RWPE1 (cell line): ENCODE measurements around the gene MRPL19.

ENCODE experiments used
- CTCF ChIA-PET: fragments of 350-600 bp; sonication (Branson Sonifier 250); formaldehyde crosslinking; extraction: SDS; loops from one replicate; lab custom pipeline; 2021; lab: Yijun Ruan, JAX
- POLR2A ChIA-PET: fragments of 400-600 bp; formaldehyde crosslinking; extraction: SDS; loops from one replicate; lab custom pipeline; 2020; ENCODE audit warnings: antibody characterized with exemption; ENCODE audit not compliant: low non-redundant PET; lab: Yijun Ruan, JAX
- DNase-seq: peaks from one replicate; pipeline ENCODE4 v3.0.0; 2012; ENCODE audit warnings: low spot score
- H3K27ac ChIP-seq: fragments of 450-650 bp; 2 replicates; pipeline ENCODE4 v1.5.1; 2017
- TF ChIP-seq, protein P1 (sequence below): fragments of 450-650 bp; conservative IDR thresholded peaks from 2 replicates; pipeline ENCODE4 v1.5.1; 2017; ENCODE audit warnings: low read depth, mild to moderate bottlenecking

Gene MRPL19

DNA sequence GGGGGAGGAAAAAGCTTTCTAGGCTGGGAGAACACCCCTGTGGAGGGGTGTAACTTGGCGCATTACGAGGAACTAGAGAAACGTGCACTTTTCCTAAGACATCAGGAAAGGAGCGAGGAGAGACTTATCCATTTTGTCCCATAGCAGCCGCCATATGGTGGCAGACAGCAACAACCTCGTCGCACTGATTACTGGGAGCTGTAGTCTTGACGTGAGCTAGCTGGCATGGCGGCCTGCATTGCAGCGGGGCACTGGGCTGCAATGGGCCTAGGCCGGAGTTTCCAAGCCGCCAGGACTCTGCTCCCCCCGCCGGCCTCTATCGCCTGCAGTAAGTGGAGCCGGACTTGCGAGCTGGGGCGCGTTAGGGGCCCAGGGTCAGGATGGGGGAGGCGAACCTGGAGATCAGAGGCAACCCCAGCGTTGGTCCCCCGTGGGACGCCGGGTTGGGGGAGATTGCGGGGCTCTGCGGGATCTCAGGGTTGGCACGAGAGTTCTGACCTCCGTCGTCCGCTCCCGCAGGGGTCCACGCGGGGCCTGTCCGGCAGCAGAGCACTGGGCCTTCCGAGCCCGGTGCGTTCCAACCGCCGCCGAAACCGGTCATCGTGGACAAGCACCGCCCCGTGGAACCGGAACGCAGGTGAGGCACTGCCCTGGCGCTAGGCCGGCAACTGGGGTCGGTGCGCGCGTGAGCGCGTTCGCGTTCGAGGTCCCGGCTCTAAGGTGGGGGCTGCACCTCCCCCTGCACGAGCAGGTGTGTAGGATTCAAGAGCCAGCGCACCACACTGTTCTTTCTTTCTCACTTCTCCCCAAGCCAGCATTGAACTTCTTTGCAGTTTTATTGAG lies at the start of gene MRPL19:
TSS of gene MRPL19 (plus strand) at position 201 of the 843 bp plus-strand sequence. CDS start at position 226, 25 bp downstream.
- TF ChIP-seq, protein P1, sequence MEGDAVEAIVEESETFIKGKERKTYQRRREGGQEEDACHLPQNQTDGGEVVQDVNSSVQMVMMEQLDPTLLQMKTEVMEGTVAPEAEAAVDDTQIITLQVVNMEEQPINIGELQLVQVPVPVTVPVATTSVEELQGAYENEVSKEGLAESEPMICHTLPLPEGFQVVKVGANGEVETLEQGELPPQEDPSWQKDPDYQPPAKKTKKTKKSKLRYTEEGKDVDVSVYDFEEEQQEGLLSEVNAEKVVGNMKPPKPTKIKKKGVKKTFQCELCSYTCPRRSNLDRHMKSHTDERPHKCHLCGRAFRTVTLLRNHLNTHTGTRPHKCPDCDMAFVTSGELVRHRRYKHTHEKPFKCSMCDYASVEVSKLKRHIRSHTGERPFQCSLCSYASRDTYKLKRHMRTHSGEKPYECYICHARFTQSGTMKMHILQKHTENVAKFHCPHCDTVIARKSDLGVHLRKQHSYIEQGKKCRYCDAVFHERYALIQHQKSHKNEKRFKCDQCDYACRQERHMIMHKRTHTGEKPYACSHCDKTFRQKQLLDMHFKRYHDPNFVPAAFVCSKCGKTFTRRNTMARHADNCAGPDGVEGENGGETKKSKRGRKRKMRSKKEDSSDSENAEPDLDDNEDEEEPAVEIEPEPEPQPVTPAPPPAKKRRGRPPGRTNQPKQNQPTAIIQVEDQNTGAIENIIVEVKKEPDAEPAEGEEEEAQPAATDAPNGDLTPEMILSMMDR: no peak
- DNase-seq: peak; percentile 92
- CTCF ChIA-PET: interaction anchor here (0.6 kb wide), 1 partner anchor 664 kb away, joined by 4 read pairs; no protein-coding TSS in a partner anchor
- peak within 1 kb of the TSS; percentile 69 for H3K27ac ChIP-seq
- POLR2A ChIA-PET: no interaction called here

DNA sequence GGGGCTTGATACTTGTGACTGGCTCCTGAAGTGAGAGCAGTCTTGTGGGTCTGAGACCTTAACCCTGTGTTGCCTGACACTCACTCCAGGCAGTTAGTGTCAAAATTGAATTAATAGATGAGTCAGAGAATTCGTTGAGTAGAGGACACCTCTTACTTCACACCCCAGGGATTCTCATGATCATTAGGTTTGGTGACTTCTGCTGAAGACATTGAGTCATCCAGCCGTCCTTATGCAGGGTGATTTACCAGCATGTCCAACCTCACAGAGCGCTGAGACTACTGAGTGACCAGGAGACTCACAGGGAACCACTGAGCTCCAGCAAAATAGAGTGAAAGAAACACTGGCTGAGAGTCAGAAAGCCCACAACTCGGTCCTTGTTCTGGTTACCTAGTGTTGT lies 49.8 kb upstream of the MRPL19 start:
- no peak for DNase-seq
- ChIA-PET CTCF (interaction anchor here (1.3 kb wide), 1 partner anchor 12 kb away, joined by 7 read pairs; no protein-coding TSS in a partner anchor), POLR2A (no interaction called here)
- no peak overlapping the region for H3K27ac ChIP-seq
- TF ChIP-seq, protein P1: no peak

DNA sequence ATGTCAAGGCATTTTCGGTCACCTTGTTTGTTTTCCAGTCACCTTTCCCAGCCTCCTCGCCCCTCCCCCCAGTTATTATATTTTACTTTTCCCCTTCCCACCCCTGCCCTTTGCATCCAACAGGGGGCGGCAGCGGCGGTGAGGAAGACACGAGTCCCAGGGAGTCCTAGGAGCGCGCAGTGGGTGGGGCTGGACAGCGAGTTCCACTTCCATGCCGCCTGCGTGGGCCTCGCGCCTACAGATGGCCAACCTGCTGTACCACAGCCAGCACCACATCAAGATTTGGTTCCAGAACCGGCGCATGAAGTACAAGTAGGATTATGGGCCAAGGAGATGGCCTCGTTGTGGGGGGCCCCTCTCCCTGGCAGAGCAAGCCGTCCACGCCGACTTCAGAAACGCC lies 48.6 kb upstream of the MRPL19 start:
- CTCF ChIA-PET: interaction anchor here (0.5 kb wide), 1 partner anchor 1254 kb away, joined by 3 read pairs; no protein-coding TSS in a partner anchor
- POLR2A ChIA-PET: no interaction called here
- TF ChIP-seq, protein P1: no peak

GRCh38 chr2:75598589-75599155 lies 47.9 kb upstream of the MRPL19 start:
- H3K27ac ChIP-seq: no peak overlapping the region
- no peak for DNase-seq
- CTCF ChIA-PET: no interaction called here
- POLR2A ChIA-PET: no interaction called here
- TF ChIP-seq, protein P1: no peak

More for the DNA sequence above, 48.6 kb upstream of the MRPL19 start:
- no peak overlapping the region for H3K27ac ChIP-seq
- DNase-seq: no peak

GRCh38 chr2:75600461-75601011 lies 46.0 kb upstream of the MRPL19 start:
- ChIA-PET CTCF (interaction anchor here (0.6 kb wide), 2 partner anchors 8 to 12 kb away, joined by 3 read pairs; no protein-coding TSS in a partner anchor), POLR2A (interaction anchor here (0.5 kb wide), 1 partner anchor 151 kb away, joined by 3 read pairs; no protein-coding TSS in a partner anchor)
- no peak overlapping the region for H3K27ac ChIP-seq
- DNase-seq: peak; percentile 76
- TF ChIP-seq, protein P1: no peak
